H1 (cell line): ENCODE data around the gene INPP5J. TPM values are rescaled to one million over a fixed set of nuclear protein-coding genes. Genes with fewer than 3 reads are reported as not detected.

Source experiments
- CTCF ChIA-PET: fragments of 300-600 bp; sonication (Branson Sonifier 250); formaldehyde crosslinking; loops from one replicate; lab custom pipeline; 2021; ENCODE audit not compliant: partially characterized antibody; lab: Charles Lee
- POLR2A ChIA-PET: fragments of 300-600 bp; sonication (Branson Sonifier 250); formaldehyde crosslinking; loops from one replicate; lab custom pipeline; 2021; ENCODE audit warnings: inconsistent platforms; ENCODE audit not compliant: partially characterized antibody; lab: Charles Lee
- DNase-seq, 2 experiments: peaks; one replicate each; pipeline versions ENCODE4 v3.0.0 to v3.0.0-alpha.2; 2010 to 2022; ENCODE audit warnings: low spot score in 2 of 2, low read depth in 1 of 2, mixed read lengths in 1 of 2
- FAIRE-seq: peaks from 2 replicates; lab custom pipeline; 2011; peaks lifted over from hg19 to GRCh38; lab: Jason Lieb, UNC
- H2AFZ ChIP-seq: 2 replicates; pipeline ENCODE4 v1.8.1; 2012; ENCODE audit warnings: low read length, inconsistent platforms
- H2AK5ac ChIP-seq: 2 replicates; pipeline ENCODE4 v1.6.1; 2013; ENCODE audit warnings: low read depth, low read length
- H2BK120ac ChIP-seq: replicated peaks from 2 replicates; pipeline ENCODE3; 2013; ENCODE audit warnings: low read depth, low read length, inconsistent platforms
- H2BK12ac ChIP-seq: 2 replicates; pipeline ENCODE4 v1.6.1; 2013; ENCODE audit warnings: low read depth, low read length
- H2BK15ac ChIP-seq: 2 replicates; pipeline ENCODE4 v1.6.1; 2013; ENCODE audit warnings: low read length
- H2BK20ac ChIP-seq: 2 replicates; pipeline ENCODE4 v1.6.1; 2013; ENCODE audit warnings: low read length
- H2BK5ac ChIP-seq: 2 replicates; pipeline ENCODE4 v1.6.1; 2013; ENCODE audit warnings: low read depth, low read length
- H3K14ac ChIP-seq: 2 replicates; pipeline ENCODE4 v1.6.1; 2013; ENCODE audit warnings: inconsistent platforms; ENCODE audit not compliant: insufficient read length
- H3K18ac ChIP-seq: 2 replicates; pipeline ENCODE4 v1.6.1; 2013; ENCODE audit warnings: low read length; ENCODE audit errors: extremely low read depth
- H3K23ac ChIP-seq: 2 replicates; pipeline ENCODE4 v1.6.1; 2013; ENCODE audit warnings: inconsistent platforms; ENCODE audit not compliant: insufficient read length
- H3K23me2 ChIP-seq: 2 replicates; pipeline ENCODE4 v1.6.1; 2013; ENCODE audit warnings: low read depth, low read length
- H3K27ac ChIP-seq: 2 replicates; pipeline ENCODE4 v1.6.1; 2011; ENCODE audit warnings: low read depth, low read length, inconsistent platforms
- H3K27me3 ChIP-seq, 4 experiments: replicated peaks in 1 of 4; 1 replicate in 1 of 4; 2 replicates in 3 of 4; pipeline versions ENCODE4 v1.6.1 to v1.8.1; 2011 to 2013; ENCODE audit warnings: low read length in 3 of 4, mild to moderate bottlenecking in 3 of 4, inconsistent platforms in 2 of 4, mixed read lengths in 2 of 4, moderate library complexity in 1 of 4; ENCODE audit not compliant: control insufficient read depth in 3 of 4, insufficient read depth in 3 of 4; ENCODE audit errors: extremely low read depth in 1 of 4
- H3K36me3 ChIP-seq, 4 experiments: 2 replicates each; pipeline versions ENCODE4 v1.6.1 to v1.8.1; 2011 to 2013; ENCODE audit warnings: mild to moderate bottlenecking in 4 of 4, low read length in 3 of 4, moderate library complexity in 2 of 4, control low read depth in 1 of 4, inconsistent platforms in 1 of 4; ENCODE audit not compliant: insufficient read depth in 4 of 4, control insufficient read depth in 2 of 4
- H3K4ac ChIP-seq: replicated peaks from 2 replicates; pipeline ENCODE3; 2013; ENCODE audit warnings: low read length, low read depth, mixed read lengths, inconsistent platforms; ENCODE audit not compliant: insufficient read length
- H3K4me1 ChIP-seq, 4 experiments: replicated peaks in 1 of 4; 1 replicate in 1 of 4; 2 replicates in 3 of 4; pipeline versions ENCODE4 v1.6.1 to v1.8.1; 2011 to 2013; ENCODE audit warnings: low read length in 3 of 4, inconsistent platforms in 2 of 4, mixed read lengths in 1 of 4; ENCODE audit not compliant: insufficient read depth in 4 of 4, control insufficient read depth in 3 of 4
- H3K4me2 ChIP-seq, 2 experiments: 2 replicates each; pipeline versions ENCODE4 v1.6.1 to v1.8.1; 2011 to 2013; ENCODE audit warnings: low read depth in 2 of 2, low read length in 2 of 2, control low read depth in 1 of 2, inconsistent platforms in 1 of 2, mild to moderate bottlenecking in 1 of 2; ENCODE audit not compliant: insufficient read depth in 1 of 2
- H3K4me3 ChIP-seq, 4 experiments: fragments of 200-600, 300-600 bp in 1 of 4; sonication (generic), shearing (Covaris generic), sonication (Bioruptor Twin) in 1 of 4; 2 replicates each; pipeline versions ENCODE4 v1.5.1 to v1.8.1; 2011 to 2016; ENCODE audit warnings: low read length in 4 of 4, low read depth in 3 of 4, control low read depth in 2 of 4, inconsistent platforms in 2 of 4, mild to moderate bottlenecking in 2 of 4, mixed read lengths in 1 of 4, moderate library complexity in 1 of 4; ENCODE audit not compliant: insufficient read depth in 2 of 4; ENCODE audit errors: extremely low read depth in 1 of 4
- H3K56ac ChIP-seq: replicated peaks from 2 replicates; pipeline ENCODE3; 2013; ENCODE audit warnings: low read depth, mild to moderate bottlenecking, mixed read lengths, low read length, inconsistent platforms; ENCODE audit not compliant: insufficient read length
- H3K79me1 ChIP-seq: 2 replicates; pipeline ENCODE4 v1.6.1; 2013; ENCODE audit warnings: low read depth, low read length, control low read depth
- H3K79me2 ChIP-seq, 2 experiments: 2 replicates each; pipeline versions ENCODE4 v1.6.1 to v1.8.1; 2012 to 2013; ENCODE audit warnings: low read length in 2 of 2, mild to moderate bottlenecking in 2 of 2, inconsistent platforms in 1 of 2; ENCODE audit not compliant: insufficient read depth in 2 of 2, control insufficient read depth in 1 of 2
- H3K9ac ChIP-seq, 4 experiments: replicated peaks in 1 of 4; 1 replicate in 1 of 4; 2 replicates in 3 of 4; pipeline versions ENCODE4 v1.6.1 to v1.8.1; 2011 to 2013; ENCODE audit warnings: low read depth in 3 of 4, low read length in 3 of 4, control low read depth in 2 of 4, mild to moderate bottlenecking in 2 of 4, moderate library complexity in 2 of 4, inconsistent platforms in 1 of 4; ENCODE audit errors: extremely low read depth in 1 of 4
- H3K9me3 ChIP-seq, 2 experiments: 2 replicates each; pipeline versions ENCODE4 v1.6.1 to v1.8.1; 2012 to 2013; ENCODE audit warnings: mild to moderate bottlenecking in 2 of 2, moderate library complexity in 2 of 2, control low read depth in 1 of 2, inconsistent platforms in 1 of 2, low read depth in 1 of 2, low read length in 1 of 2, mixed read lengths in 1 of 2; ENCODE audit not compliant: insufficient read depth in 2 of 2
- H4K20me1 ChIP-seq, 2 experiments: replicated peaks in 1 of 2; 2 replicates each; pipeline versions ENCODE3 to v1.8.1; 2011 to 2013; ENCODE audit warnings: inconsistent platforms in 2 of 2, low read length in 2 of 2, mild to moderate bottlenecking in 1 of 2; ENCODE audit not compliant: insufficient read depth in 2 of 2, control insufficient read depth in 1 of 2
- H4K5ac ChIP-seq: 2 replicates; pipeline ENCODE4 v1.6.1; 2013; ENCODE audit warnings: low read length, low read depth, mixed read lengths, inconsistent platforms; ENCODE audit not compliant: insufficient read length
- H4K8ac ChIP-seq: 2 replicates; pipeline ENCODE4 v1.8.0; 2013; ENCODE audit warnings: mild to moderate bottlenecking, moderate library complexity, low read length, inconsistent platforms; ENCODE audit not compliant: insufficient read depth; ENCODE audit errors: extremely low read depth
- H4K91ac ChIP-seq: replicated peaks from 2 replicates; pipeline ENCODE3; 2013; ENCODE audit warnings: low read length, mixed read lengths, inconsistent platforms; ENCODE audit not compliant: insufficient read length
- EGR1 ChIP-seq: IDR thresholded peaks from 2 replicates; pipeline ENCODE4 v1.6.1; 2011; ENCODE audit warnings: low read depth, low read length, borderline replicate concordance
- EZH2 ChIP-seq: fragments of 200-600 bp; sonication (generic); IDR thresholded peaks from 2 replicates; pipeline ENCODE4 v1.7.1; 2012; ENCODE audit warnings: low read depth, mild to moderate bottlenecking, moderate library complexity, low read length, inconsistent platforms; ENCODE audit not compliant: severe bottlenecking
- GTF2F1 ChIP-seq: IDR thresholded peaks from 2 replicates; pipeline ENCODE4 v1.6.1; 2012; ENCODE audit warnings: low read depth, low read length, improper control_type of control experiment, borderline replicate concordance
- JUN ChIP-seq: IDR thresholded peaks from 2 replicates; pipeline ENCODE4 v1.6.1; 2011; ENCODE audit warnings: low read depth, mild to moderate bottlenecking, improper control_type of control experiment, low read length
- KDM5A ChIP-seq: fragments of 200-600 bp; IDR thresholded peaks from 2 replicates; pipeline ENCODE4 v1.7.1; 2012; ENCODE audit warnings: mild to moderate bottlenecking, low read length, inconsistent platforms, mixed read lengths
- PHF8 ChIP-seq: fragments of 200-600 bp; sonication (generic); conservative IDR thresholded peaks from 2 replicates; pipeline ENCODE4 v1.7.1; 2012; ENCODE audit warnings: low read depth, mild to moderate bottlenecking, inconsistent platforms, low read length, moderate library complexity
- RBBP5 ChIP-seq: IDR thresholded peaks from 2 replicates; pipeline ENCODE4 v1.7.1; 2012; ENCODE audit warnings: low read depth, mild to moderate bottlenecking, inconsistent platforms, low read length, moderate library complexity, borderline replicate concordance
- RFX5 ChIP-seq: IDR thresholded peaks from 2 replicates; pipeline ENCODE4 v1.6.1; 2011; ENCODE audit warnings: low read depth, low read length, improper control_type of control experiment, borderline replicate concordance
- RXRA ChIP-seq: IDR thresholded peaks from 2 replicates; pipeline ENCODE4 v1.6.1; 2011; ENCODE audit warnings: low read depth, mild to moderate bottlenecking, low read length, moderate library complexity; ENCODE audit not compliant: insufficient read depth
- SRF ChIP-seq: IDR thresholded peaks from 2 replicates; pipeline ENCODE4 v1.6.1; 2011; ENCODE audit warnings: mild to moderate bottlenecking, low read depth, low read length, moderate library complexity
- SUZ12 ChIP-seq: fragments of 200-600 bp; sonication (generic); IDR thresholded peaks from 2 replicates; pipeline ENCODE4 v1.6.1; 2012; ENCODE audit warnings: mild to moderate bottlenecking, inconsistent platforms, low read length, moderate library complexity, mixed read lengths
- TAF1 ChIP-seq: IDR thresholded peaks from 2 replicates; pipeline ENCODE4 v1.6.1; 2011; ENCODE audit warnings: mild to moderate bottlenecking, low read depth, low read length
- TBP ChIP-seq: IDR thresholded peaks from 2 replicates; pipeline ENCODE4 v1.6.1; 2011; ENCODE audit warnings: low read depth, low read length, improper control_type of control experiment
- USF2 ChIP-seq: IDR thresholded peaks from 2 replicates; pipeline ENCODE4 v1.6.1; 2011; ENCODE audit warnings: low read length, improper control_type of control experiment
- WGBS, 2 experiments: shearing (Covaris generic) in 1 of 2; methylation state at CpG; one replicate each; pipeline versions ENCODE4 v1.1.6 to v1.1.7; 2013 to 2015; ENCODE audit warnings: low lambda C conversion rate in 2 of 2, mixed read lengths in 2 of 2, inconsistent platforms in 1 of 2, low coverage in 1 of 2, missing lambda C conversion rate in 1 of 2; ENCODE audit not compliant: insufficient replicate concordance in 2 of 2, insufficient coverage in 1 of 2, insufficient read length in 1 of 2; ENCODE audit errors: extremely low coverage in 1 of 2, missing lambda C conversion rate in 1 of 2; 5-methylcytosine and 5-hydroxymethylcytosine counted together
- polyA plus RNA-seq, 7 experiments: library from polyadenylated mRNA; depleted of rRNA in 3 of 7; stranded (reverse) in 5 of 7; unstranded in 2 of 7; fragments of >200 nt in 5 of 7; fragments of 200-250 nt in 2 of 7; gene quantifications; 1 replicate in 5 of 7; 2 replicates in 1 of 7; 4 replicates in 1 of 7; pipeline versions ENCODE4 v1.2.1 to v1.2.3, GENCODE V29; 2011 to 2013; ENCODE audit warnings: missing spikeins in 2 of 7, mixed read lengths in 2 of 7
- total RNA-seq: library from RNA; stranded (reverse); fragmentation: NEBNext Ultra II Directional; extraction: Animal tissue kit (Norgen Biotek cat#: 25700); gene quantifications from 2 replicates; pipeline ENCODE4 v1.2.1, GENCODE V29; 2021

INPP5J gene
- total and polyA plus RNA-seq, 2 of the 8 experiments (the other 6 are each of a cell fraction or from before 2014, with no cell fraction given): 5.4 to 6.0 TPM

- no peak overlapping the region for H3K14ac ChIP-seq
- no peak overlapping the region for H2BK15ac ChIP-seq
- H3K56ac ChIP-seq: no peak overlapping the region
- H4K20me1 ChIP-seq: no peaks in the 10 kb centered on the region
- H2BK120ac ChIP-seq: no peak overlapping the region
- peaks cover 4% of the 10 kb centered on the region for H3K79me1 ChIP-seq
- no peaks in the 10 kb centered on the region; a peak in 1 of 4 replicates for H3K79me2 ChIP-seq
- H3K18ac ChIP-seq: no peak overlapping the region
- no peak overlapping the region for H3K23ac ChIP-seq
- H3K27me3 ChIP-seq: no peaks in the 10 kb centered on the region
- no peak overlapping the region for H4K5ac ChIP-seq
- H2AFZ ChIP-seq: no peak overlapping the region
- no peak overlapping the region for H2BK5ac ChIP-seq
- no peak overlapping the region for H3K27ac ChIP-seq
- no peak overlapping the region for H3K9ac ChIP-seq
- WGBS, 2 experiments: 98% methylated on average over 6 of the region's 30 CpGs; no CpG with 5 or more reads in 1 of the 2 experiments
- FAIRE-seq: no peak
- no peak overlapping the region for H4K8ac ChIP-seq
- H2AK5ac ChIP-seq: no peak overlapping the region
- H3K9me3 ChIP-seq: peaks cover 0 to 10% of the 10 kb centered on the region in 2 experiments; a peak in 1 of 4 replicates
- no peak for DNase-seq
- no peak overlapping the region for H3K4me3 ChIP-seq
- CTCF ChIA-PET: no interaction called here
- no peak overlapping the region for H3K4me2 ChIP-seq
- H4K91ac ChIP-seq: no peak overlapping the region
- H2BK20ac ChIP-seq: no peak overlapping the region
- H3K4ac ChIP-seq: no peak overlapping the region
- POLR2A ChIA-PET: no interaction called here
- H3K4me1 ChIP-seq: no peaks in the 10 kb centered on the region
- H3K23me2 ChIP-seq: no peaks in the 10 kb centered on the region
- no peak overlapping the region for H2BK12ac ChIP-seq
- peaks cover 0 to 3% (median 1%) of the 10 kb centered on the region in 4 experiments; a peak in 2 of 8 replicates for H3K36me3 ChIP-seq
- no peak for TF ChIP-seq GTF2F1
- TF ChIP-seq EZH2: no peak
- TF ChIP-seq TAF1: no peak
- no peak for TF ChIP-seq PHF8
- TF ChIP-seq SRF: no peak
- no peak for TF ChIP-seq USF2
- no peak for TF ChIP-seq JUN
- no peak for TF ChIP-seq TBP
- no peak for TF ChIP-seq RXRA
- TF ChIP-seq SUZ12: no peak
- no peak for TF ChIP-seq EGR1
- TF ChIP-seq RBBP5: no peak
- no peak for TF ChIP-seq RFX5
- no peak for TF ChIP-seq KDM5A
Observed at GRCh38 chr22:31184015-31184414, 61.2 kb downstream of the INPP5J start.
